HEK293T (cell line): ENCODE data around the gene UFM1.
"Not testable (repeated sequence)": the region's sequence is repeated elsewhere in the genome, so short reads cannot be mapped to it uniquely, and the experiment has no call there.

Experiments used
- CTCF ChIA-PET: fragments of 350-600 bp; formaldehyde crosslinking; extraction: SDS; loops from one replicate; lab custom pipeline; 2021; ENCODE audit warnings: antibody characterized with exemption, inconsistent platforms; lab: Yijun Ruan, JAX
- POLR2A ChIA-PET: fragments of 350-600 bp; formaldehyde crosslinking; extraction: SDS; loops from one replicate; lab custom pipeline; 2020; ENCODE audit warnings: antibody characterized with exemption, inconsistent platforms; lab: Yijun Ruan, JAX
- DNase-seq: peaks from one replicate; pipeline ENCODE4 v3.0.0; 2012; ENCODE audit warnings: mixed read lengths; ENCODE audit errors: extremely low spot score
- ARNT ChIP-seq: fragments of 450-650 bp; IDR thresholded peaks from 2 replicates; pipeline ENCODE4 v1.6.1; 2017; ENCODE audit warnings: mild to moderate bottlenecking
- BHLHE40 ChIP-seq: fragments of 450-650 bp; IDR thresholded peaks from 2 replicates; pipeline ENCODE4 v1.6.1; 2016; ENCODE audit warnings: mild to moderate bottlenecking, moderate library complexity, borderline replicate concordance
- CTBP1 ChIP-seq: fragments of 450-650 bp; IDR thresholded peaks from 2 replicates; pipeline ENCODE4 v1.6.1; 2016; ENCODE audit warnings: borderline replicate concordance
- ELF4 ChIP-seq: fragments of 450-650 bp; IDR thresholded peaks from 2 replicates; pipeline ENCODE4 v1.6.1; 2017; ENCODE audit warnings: antibody characterized with exemption
- FOXA1 ChIP-seq: fragments of 450-650 bp; IDR thresholded peaks from 2 replicates; pipeline ENCODE4 v1.6.1; 2016; ENCODE audit warnings: mild to moderate bottlenecking
- FOXK2 ChIP-seq: fragments of 450-650 bp; IDR thresholded peaks from 2 replicates; pipeline ENCODE4 v1.6.1; 2016; ENCODE audit warnings: mild to moderate bottlenecking
- FOXM1 ChIP-seq: fragments of 450-650 bp; IDR thresholded peaks from 2 replicates; pipeline ENCODE4 v1.6.1; 2017; ENCODE audit warnings: mild to moderate bottlenecking, borderline replicate concordance
- HDGF ChIP-seq: fragments of 450-650 bp; IDR thresholded peaks from 2 replicates; pipeline ENCODE4 v1.6.1; 2017; ENCODE audit warnings: antibody characterized with exemption, borderline replicate concordance
- L3MBTL2 ChIP-seq: fragments of 450-650 bp; conservative IDR thresholded peaks from 2 replicates; pipeline ENCODE4 v1.6.1; 2016; ENCODE audit warnings: mild to moderate bottlenecking
- LEF1 ChIP-seq: fragments of 450-650 bp; IDR thresholded peaks from 2 replicates; pipeline ENCODE4 v1.6.1; 2017; ENCODE audit warnings: mild to moderate bottlenecking, borderline replicate concordance
- NFRKB ChIP-seq: fragments of 450-650 bp; IDR thresholded peaks from 2 replicates; pipeline ENCODE4 v1.6.1; 2016; ENCODE audit warnings: mild to moderate bottlenecking, moderate library complexity
- PKNOX1 ChIP-seq: fragments of 450-650 bp; IDR thresholded peaks from 2 replicates; pipeline ENCODE4 v1.6.1; 2016
- SP1 ChIP-seq: fragments of 450-650 bp; IDR thresholded peaks from 2 replicates; pipeline ENCODE4 v1.6.1; 2017
- SUZ12 ChIP-seq: fragments of 450-650 bp; IDR thresholded peaks from 2 replicates; pipeline ENCODE4 v1.6.1; 2016; ENCODE audit warnings: mild to moderate bottlenecking
- TARDBP ChIP-seq: fragments of 450-650 bp; IDR thresholded peaks from 2 replicates; pipeline ENCODE4 v1.6.1; 2016
- ZNF384 ChIP-seq: fragments of 450-650 bp; IDR thresholded peaks from 2 replicates; pipeline ENCODE4 v1.6.1; 2016

The UFM1 gene

GRCh38 chr13:38361542-38362262, 12.1 kb downstream of the UFM1 start:
- ChIA-PET CTCF (no interaction called here), POLR2A (no interaction called here)
- no peak for DNase-seq
- TF ChIP-seq L3MBTL2 (no peak), LEF1 (no peak), NFRKB (no peak), ZNF384 (no peak), BHLHE40 (no peak), SP1 (no peak), CTBP1 (no peak), HDGF (no peak), SUZ12 (no peak), PKNOX1 (no peak), FOXM1 (no peak), ELF4 (no peak)

- ChIA-PET CTCF (no interaction called here), POLR2A (no interaction called here)
- no peak for DNase-seq
- no peak for TF ChIP-seq CTBP1
- TF ChIP-seq PKNOX1 = no peak
- TF ChIP-seq TARDBP = no peak
- no peak for TF ChIP-seq ARNT
- TF ChIP-seq ELF4 = no peak
- TF ChIP-seq SUZ12 = no peak
- no peak for TF ChIP-seq ZNF384
Measured at GRCh38 chr13:38363219-38363618, 13.6 kb downstream of the UFM1 start.

GRCh38 chr13:38363746-38364145, 14.1 kb downstream of the UFM1 start:
- POLR2A ChIA-PET, CTCF ChIA-PET, DNase-seq: not testable (repeated sequence)

- TF ChIP-seq CTBP1 (no peak), TARDBP (no peak), SUZ12 (no peak), FOXM1 (no peak), ZNF384 (no peak), L3MBTL2 (no peak), PKNOX1 (no peak), FOXA1 (no peak), NFRKB (no peak), BHLHE40 (no peak), ELF4 (no peak), FOXK2 (no peak), LEF1 (no peak), HDGF (no peak), SP1 (no peak), ARNT (no peak)
- ChIA-PET CTCF (no interaction called here), POLR2A (no interaction called here)
- no peak for DNase-seq
Measured at GRCh38 chr13:38365661-38366060, 16.0 kb downstream of the UFM1 start.

GRCh38 chr13:38366954-38367645, 17.4 kb downstream of the UFM1 start:
- DNase-seq = no peak
- POLR2A ChIA-PET = no interaction called here
- CTCF ChIA-PET = no interaction called here
- TF ChIP-seq ARNT (no peak), FOXK2 (no peak), BHLHE40 (no peak), SUZ12 (no peak), L3MBTL2 (no peak), PKNOX1 (no peak), HDGF (no peak), CTBP1 (no peak), SP1 (no peak), ZNF384 (no peak), FOXM1 (no peak), ELF4 (no peak), TARDBP (no peak), FOXA1 (no peak), LEF1 (no peak)

GRCh38 chr13:38369058-38369457, 19.4 kb downstream of the UFM1 start:
- ChIA-PET POLR2A (no interaction called here), CTCF (no interaction called here)
- no peak for DNase-seq
- TF ChIP-seq CTBP1 = no peak

GRCh38 chr13:38370096-38370495, 20.4 kb downstream of the UFM1 start:
- POLR2A ChIA-PET = not testable (repeated sequence)

More at GRCh38 chr13:38370096-38370495, 20.4 kb downstream of the UFM1 start:
- not testable (repeated sequence) for DNase-seq
- CTCF ChIA-PET = interaction anchor here (0.6 kb wide), 1 partner anchor 1324 kb away, joined by 4 read pairs; no protein-coding TSS in a partner anchor
